ENCODE data around the gene C10orf67.

DNA sequence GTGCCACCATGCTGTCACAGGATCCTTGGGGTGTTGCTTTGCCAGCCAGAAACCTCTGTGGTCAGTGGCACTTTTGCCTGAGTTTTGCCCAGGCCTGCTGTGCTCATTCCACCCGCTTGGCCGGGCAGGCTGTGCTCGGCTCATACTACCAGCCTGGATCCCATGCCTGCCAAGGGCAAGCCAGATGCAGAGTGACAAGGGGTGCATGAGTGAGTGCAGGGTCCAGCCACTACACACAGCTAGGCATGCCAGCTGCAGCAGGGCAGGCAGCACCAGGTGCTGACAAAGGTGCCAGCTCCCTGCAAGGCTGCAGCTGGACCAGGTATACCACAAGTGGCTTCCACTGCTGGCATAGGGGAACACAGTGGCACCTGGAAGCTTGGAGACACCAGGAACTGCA is 28.6 kb downstream of the C10orf67 start:
- TF ChIP-seq POLR2A (IDR thresholded peaks at IDR 0.05) (no peak), POLR2AphosphoS5 (IDR thresholded peaks at IDR 0.05) (no peak)
- TF ChIP-seq, protein P1, sequence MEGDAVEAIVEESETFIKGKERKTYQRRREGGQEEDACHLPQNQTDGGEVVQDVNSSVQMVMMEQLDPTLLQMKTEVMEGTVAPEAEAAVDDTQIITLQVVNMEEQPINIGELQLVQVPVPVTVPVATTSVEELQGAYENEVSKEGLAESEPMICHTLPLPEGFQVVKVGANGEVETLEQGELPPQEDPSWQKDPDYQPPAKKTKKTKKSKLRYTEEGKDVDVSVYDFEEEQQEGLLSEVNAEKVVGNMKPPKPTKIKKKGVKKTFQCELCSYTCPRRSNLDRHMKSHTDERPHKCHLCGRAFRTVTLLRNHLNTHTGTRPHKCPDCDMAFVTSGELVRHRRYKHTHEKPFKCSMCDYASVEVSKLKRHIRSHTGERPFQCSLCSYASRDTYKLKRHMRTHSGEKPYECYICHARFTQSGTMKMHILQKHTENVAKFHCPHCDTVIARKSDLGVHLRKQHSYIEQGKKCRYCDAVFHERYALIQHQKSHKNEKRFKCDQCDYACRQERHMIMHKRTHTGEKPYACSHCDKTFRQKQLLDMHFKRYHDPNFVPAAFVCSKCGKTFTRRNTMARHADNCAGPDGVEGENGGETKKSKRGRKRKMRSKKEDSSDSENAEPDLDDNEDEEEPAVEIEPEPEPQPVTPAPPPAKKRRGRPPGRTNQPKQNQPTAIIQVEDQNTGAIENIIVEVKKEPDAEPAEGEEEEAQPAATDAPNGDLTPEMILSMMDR (IDR thresholded peaks at IDR 0.05), result no peak
